Trophoblast cell (in vitro differentiated cells and primary cell): ENCODE measurements around the gene ANKRD66.

Experiments
- DNase-seq, 2 donors: peaks; one replicate each; pipeline ENCODE4 v3.0.0-alpha.2; 2016
- H2AFZ ChIP-seq: 2 replicates; pipeline ENCODE4 v1.6.1; 2013; ENCODE audit warnings: low read length, moderate library complexity, mild to moderate bottlenecking; ENCODE audit not compliant: insufficient read depth, poor library complexity
- H2AK5ac ChIP-seq: 2 replicates; pipeline ENCODE4 v1.6.1; 2013; ENCODE audit warnings: mild to moderate bottlenecking, low read length
- H2BK120ac ChIP-seq: 2 replicates; pipeline ENCODE4 v1.6.1; 2013; ENCODE audit warnings: low read length, mild to moderate bottlenecking, moderate library complexity; ENCODE audit not compliant: insufficient read depth, poor library complexity
- H2BK12ac ChIP-seq: 2 replicates; pipeline ENCODE4 v1.6.1; 2013; ENCODE audit warnings: mild to moderate bottlenecking, low read length, moderate library complexity
- H2BK5ac ChIP-seq: 2 replicates; pipeline ENCODE4 v1.6.1; 2013; ENCODE audit warnings: low read length, low read depth, moderate library complexity, mild to moderate bottlenecking; ENCODE audit not compliant: poor library complexity
- H3K14ac ChIP-seq: 2 replicates; pipeline ENCODE4 v1.6.1; 2013; ENCODE audit warnings: mild to moderate bottlenecking, low read length
- H3K18ac ChIP-seq: 2 replicates; pipeline ENCODE4 v1.6.1; 2013; ENCODE audit warnings: mild to moderate bottlenecking, low read length
- H3K23ac ChIP-seq: 2 replicates; pipeline ENCODE4 v1.6.1; 2013; ENCODE audit warnings: low read length
- H3K27ac ChIP-seq: 2 replicates; pipeline ENCODE4 v1.5.1; 2013; ENCODE audit warnings: low read depth, mild to moderate bottlenecking, inconsistent platforms, low read length, moderate library complexity
- H3K27me3 ChIP-seq: 2 replicates; pipeline ENCODE4 v1.6.1; 2013; ENCODE audit warnings: inconsistent platforms, mild to moderate bottlenecking, low read length, moderate library complexity; ENCODE audit not compliant: insufficient read depth
- H3K36me3 ChIP-seq, 2 experiments: 1 replicate in 1 of 2; 2 replicates in 1 of 2; pipeline ENCODE4 v1.6.1; 2013; ENCODE audit warnings: low read length in 2 of 2, mild to moderate bottlenecking in 2 of 2, moderate library complexity in 1 of 2; ENCODE audit not compliant: insufficient read depth in 2 of 2, control insufficient read depth in 1 of 2
- H3K4ac ChIP-seq: 2 replicates; pipeline ENCODE4 v1.6.1; 2013; ENCODE audit warnings: low read depth, mild to moderate bottlenecking, low read length, moderate library complexity
- H3K4me1 ChIP-seq, 2 experiments: 1 replicate in 1 of 2; 2 replicates in 1 of 2; pipeline ENCODE4 v1.6.1; 2013; ENCODE audit warnings: low read length in 2 of 2, mild to moderate bottlenecking in 2 of 2, moderate library complexity in 1 of 2; ENCODE audit not compliant: insufficient read depth in 2 of 2, control insufficient read depth in 1 of 2
- H3K4me2 ChIP-seq: 2 replicates; pipeline ENCODE4 v1.6.1; 2013; ENCODE audit warnings: inconsistent platforms, mild to moderate bottlenecking, low read length, moderate library complexity
- H3K4me3 ChIP-seq: 2 replicates; pipeline ENCODE4 v1.5.1; 2013; ENCODE audit warnings: mild to moderate bottlenecking, low read depth, low read length, inconsistent platforms
- H3K79me1 ChIP-seq: one replicate; pipeline ENCODE4 v1.6.1; 2013; ENCODE audit warnings: low read length
- H3K79me2 ChIP-seq: 2 replicates; pipeline ENCODE4 v1.6.1; 2013; ENCODE audit warnings: low read length, mild to moderate bottlenecking; ENCODE audit not compliant: control insufficient read depth, insufficient read depth, poor library complexity
- H3K9ac ChIP-seq: 2 replicates; pipeline ENCODE4 v1.6.1; 2013; ENCODE audit warnings: mild to moderate bottlenecking, low read length
- H3K9me3 ChIP-seq: 2 replicates; pipeline ENCODE4 v1.6.1; 2013; ENCODE audit warnings: low read depth, mild to moderate bottlenecking, control low read depth, inconsistent platforms, low read length; ENCODE audit not compliant: insufficient read depth
- H4K12ac ChIP-seq: 2 replicates; pipeline ENCODE4 v1.6.1; 2013; ENCODE audit warnings: low read depth, mild to moderate bottlenecking, low read length, moderate library complexity
- H4K8ac ChIP-seq: 2 replicates; pipeline ENCODE4 v1.6.1; 2013; ENCODE audit warnings: low read depth, mild to moderate bottlenecking, low read length, moderate library complexity
- H4K91ac ChIP-seq: one replicate; pipeline ENCODE4 v1.6.1; 2013; ENCODE audit warnings: low read depth, mild to moderate bottlenecking, low read length, moderate library complexity
- WGBS: extraction: QIAGEN DNeasy Blood & Tissue Kit; methylation state at CpG from one replicate; pipeline ENCODE4 v1.1.7; 2013; ENCODE audit warnings: missing lambda C conversion rate; ENCODE audit not compliant: insufficient read length, insufficient coverage; ENCODE audit errors: extremely low coverage; 5-methylcytosine and 5-hydroxymethylcytosine counted together

The ANKRD66 gene

GRCh38 chr6:46781478-46782378 lies 35.0 kb downstream of the ANKRD66 start:
- no peaks in the 10 kb centered on the region for H3K79me2 ChIP-seq
- no peak overlapping the region for H3K14ac ChIP-seq
- no peak overlapping the region for H3K27ac ChIP-seq
- no peak overlapping the region for H2BK5ac ChIP-seq
- no peak overlapping the region for H3K4ac ChIP-seq
- H2BK120ac ChIP-seq = no peak overlapping the region
- H3K9ac ChIP-seq = no peak overlapping the region
- H3K4me3 ChIP-seq = no peak overlapping the region
- WGBS = no CpG with 5 or more reads among the region's 6 CpGs
- no peak overlapping the region for H2AFZ ChIP-seq
- H3K4me1 ChIP-seq = no peaks in the 10 kb centered on the region
- H2AK5ac ChIP-seq = no peak overlapping the region
- no peaks in the 10 kb centered on the region for H3K36me3 ChIP-seq
- H3K4me2 ChIP-seq = no peak overlapping the region
- no peak overlapping the region for H4K91ac ChIP-seq
- H3K18ac ChIP-seq = no peak overlapping the region
- no peak overlapping the region for H3K23ac ChIP-seq
- no peaks in the 10 kb centered on the region for H3K27me3 ChIP-seq
- H4K12ac ChIP-seq = no peak overlapping the region
- peak; percentile 66 to 92 for DNase-seq
- H2BK12ac ChIP-seq = no peak overlapping the region
- no peaks in the 10 kb centered on the region for H3K9me3 ChIP-seq
- H4K8ac ChIP-seq = no peak overlapping the region
- no peaks in the 10 kb centered on the region for H3K79me1 ChIP-seq

DNA sequence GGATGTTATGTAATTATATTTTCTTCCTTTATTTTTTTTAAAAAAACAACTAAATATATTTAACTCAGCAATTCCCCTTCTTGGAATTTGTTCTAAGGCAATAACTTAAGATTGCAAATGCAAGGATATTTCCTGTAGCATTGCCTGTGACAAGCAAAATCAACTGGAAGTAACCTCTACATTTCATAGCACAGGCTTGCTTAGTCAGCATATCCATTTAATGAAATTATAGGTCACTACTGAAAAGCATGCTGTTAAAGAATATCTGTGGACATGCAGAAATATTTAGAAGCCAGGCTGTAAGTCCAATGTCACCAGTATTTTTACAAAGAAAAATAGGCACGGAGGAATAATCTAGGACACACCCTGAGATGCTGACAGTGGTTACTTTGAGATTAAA lies 37.8 kb downstream of the ANKRD66 start:
- no peak overlapping the region for H3K4me3 ChIP-seq
- H3K4me1 ChIP-seq = no peaks in the 10 kb centered on the region
- no peaks in the 10 kb centered on the region for H3K36me3 ChIP-seq
- H2AK5ac ChIP-seq = no peak overlapping the region
- no peaks in the 10 kb centered on the region for H3K79me2 ChIP-seq
- no peak overlapping the region for H3K14ac ChIP-seq
- H4K12ac ChIP-seq = no peak overlapping the region
- WGBS = no CpG with 5 or more reads among the region's 1 CpG
- no peaks in the 10 kb centered on the region for H3K9me3 ChIP-seq
- H3K4ac ChIP-seq = no peak overlapping the region
- no peak overlapping the region for H2BK120ac ChIP-seq
- no peak overlapping the region for H4K8ac ChIP-seq
- H4K91ac ChIP-seq = no peak overlapping the region
- H2BK5ac ChIP-seq = no peak overlapping the region
- H3K18ac ChIP-seq = no peak overlapping the region
- no peak overlapping the region for H3K23ac ChIP-seq
- H2AFZ ChIP-seq = no peak overlapping the region
- DNase-seq = no peak
- no peak overlapping the region for H3K9ac ChIP-seq
- H3K4me2 ChIP-seq = no peak overlapping the region
- H3K27me3 ChIP-seq = no peaks in the 10 kb centered on the region
- H2BK12ac ChIP-seq = no peak overlapping the region
- H3K27ac ChIP-seq = no peak overlapping the region
- no peaks in the 10 kb centered on the region for H3K79me1 ChIP-seq

DNA sequence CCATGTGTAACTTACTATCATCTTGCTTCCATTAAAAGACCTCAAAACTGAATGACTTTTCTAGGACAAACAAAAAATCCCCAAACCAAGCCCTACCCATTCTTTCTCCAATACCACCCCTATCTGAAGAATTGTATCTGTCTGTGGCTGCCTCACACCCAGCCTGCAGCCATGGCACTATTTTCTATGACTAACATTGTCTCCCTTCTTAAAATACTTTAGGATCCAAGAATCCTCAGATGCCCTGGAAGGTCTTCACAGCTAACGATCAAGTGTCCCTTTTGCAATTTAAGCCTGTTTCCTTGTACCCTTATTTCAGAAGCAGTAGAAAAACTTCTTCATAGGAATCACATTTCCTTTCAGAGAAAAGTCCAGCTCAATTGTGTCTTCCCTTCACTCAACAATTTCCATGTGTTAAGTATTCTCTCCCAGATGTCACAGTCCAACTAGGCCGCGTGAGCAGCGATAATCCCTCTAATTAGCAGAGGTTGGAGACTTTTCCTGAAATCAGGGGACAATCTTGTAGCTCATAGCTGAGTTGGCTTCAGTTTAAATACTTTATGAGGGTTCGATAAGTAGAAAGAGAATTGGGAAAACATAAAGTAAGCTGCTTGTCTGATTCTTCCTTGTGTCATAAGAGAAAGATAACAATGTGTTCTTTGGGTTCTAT lies 41.3 kb downstream of the ANKRD66 start:
- H2BK5ac ChIP-seq = no peak overlapping the region
- no peak overlapping the region for H2BK12ac ChIP-seq
- no peaks in the 10 kb centered on the region for H3K79me1 ChIP-seq
- H3K9ac ChIP-seq = no peak overlapping the region
- H3K9me3 ChIP-seq = no peaks in the 10 kb centered on the region
- no peaks in the 10 kb centered on the region for H3K36me3 ChIP-seq
- no peak overlapping the region for H4K91ac ChIP-seq
- no peak overlapping the region for H4K8ac ChIP-seq
- no CpG with 5 or more reads among the region's 5 CpGs for WGBS
- no peak overlapping the region for H3K23ac ChIP-seq
- H3K4me2 ChIP-seq = no peak overlapping the region
- H4K12ac ChIP-seq = no peak overlapping the region
- H3K4me1 ChIP-seq = no peaks in the 10 kb centered on the region
- no peak overlapping the region for H2AK5ac ChIP-seq
- H3K4ac ChIP-seq = no peak overlapping the region
- H2AFZ ChIP-seq = no peak overlapping the region
- no peak overlapping the region for H3K14ac ChIP-seq
- peak; percentile 54 to 78 for DNase-seq
- H3K27ac ChIP-seq = no peak overlapping the region
- H3K4me3 ChIP-seq = no peak overlapping the region
- no peaks in the 10 kb centered on the region for H3K27me3 ChIP-seq
- no peak overlapping the region for H3K18ac ChIP-seq
- no peaks in the 10 kb centered on the region for H3K79me2 ChIP-seq
- H2BK120ac ChIP-seq = no peak overlapping the region

DNA sequence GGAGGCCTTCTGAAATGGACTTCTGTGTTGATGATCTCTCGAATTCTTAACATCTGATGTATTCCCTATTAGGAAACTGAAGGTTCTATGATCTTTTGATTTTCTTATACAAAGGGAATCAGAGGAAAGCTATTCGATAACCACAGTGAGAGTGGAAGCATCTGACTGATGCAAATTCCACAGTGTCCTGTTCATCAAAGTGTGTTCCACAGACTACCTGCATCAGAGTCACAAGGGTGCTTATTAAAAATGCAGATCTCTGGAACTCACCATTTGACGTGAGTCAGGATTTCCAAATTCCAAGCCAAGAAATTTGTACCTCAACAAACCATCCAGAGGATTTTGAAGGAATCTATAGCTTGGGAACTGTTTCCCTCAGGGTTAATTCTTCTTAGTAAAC lies 42.1 kb downstream of the ANKRD66 start:
- no peak overlapping the region for H4K8ac ChIP-seq
- no peak overlapping the region for H2BK120ac ChIP-seq
- H3K14ac ChIP-seq = no peak overlapping the region
- no peak overlapping the region for H2BK12ac ChIP-seq
- peak; percentile 69 to 94 for DNase-seq
- no peak overlapping the region for H3K4me2 ChIP-seq
- no peaks in the 10 kb centered on the region for H3K9me3 ChIP-seq
- no peak overlapping the region for H2AK5ac ChIP-seq
- no peaks in the 10 kb centered on the region for H3K4me1 ChIP-seq
- H3K27me3 ChIP-seq = no peaks in the 10 kb centered on the region
- H2BK5ac ChIP-seq = no peak overlapping the region
- no peak overlapping the region for H4K91ac ChIP-seq
- H3K23ac ChIP-seq = no peak overlapping the region
- H3K9ac ChIP-seq = no peak overlapping the region
- H4K12ac ChIP-seq = no peak overlapping the region
- no CpG with 5 or more reads among the region's 3 CpGs for WGBS
- H3K36me3 ChIP-seq = no peaks in the 10 kb centered on the region
- H3K27ac ChIP-seq = no peak overlapping the region
- H2AFZ ChIP-seq = no peak overlapping the region
- H3K79me2 ChIP-seq = no peaks in the 10 kb centered on the region
- no peaks in the 10 kb centered on the region for H3K79me1 ChIP-seq
- no peak overlapping the region for H3K4ac ChIP-seq
- no peak overlapping the region for H3K18ac ChIP-seq
- no peak overlapping the region for H3K4me3 ChIP-seq
